OCI-LY3 (cell line): ENCODE measurements around the gene SLCO2A1.

Experiments
- CTCF ChIP-seq: fragments of 200-600, 300-600 bp; sonication (generic); IDR thresholded peaks from 2 replicates; pipeline ENCODE4 v1.5.1; 2014; ENCODE audit warnings: antibody characterized with exemption, low read length, low read depth
- EZH2phosphoT487 ChIP-seq: fragments of 200-600 bp; shearing (Covaris generic); IDR thresholded peaks from 2 replicates; pipeline ENCODE4 v1.6.1; 2018; ENCODE audit warnings: antibody characterized with exemption, mixed run types, low read depth

GRCh38 chr3:133972156-133972555 lies 57.6 kb downstream of the SLCO2A1 start:
- no peak for TF ChIP-seq CTCF
- no peak for TF ChIP-seq EZH2phosphoT487
